Activated naive CD4-positive, alpha-beta T cell treated with anti-CD3 and anti-CD28 coated beads, Interleukin-2, amount 50 U/mL, for 24 hours (primary cell): ENCODE results near the gene ENTHD1.

Source experiments
- H3K27ac Mint-ChIP-seq: one replicate; pipeline ENCODE4 v1.8.0; 2021; ENCODE audit warnings: mild to moderate bottlenecking, mixed read lengths
- H3K27me3 Mint-ChIP-seq: one replicate; pipeline ENCODE4 v1.8.0; 2021; ENCODE audit warnings: mixed read lengths
- H3K36me3 Mint-ChIP-seq: one replicate; pipeline ENCODE4 v1.8.0; 2021; ENCODE audit warnings: mixed read lengths
- H3K4me1 Mint-ChIP-seq: one replicate; pipeline ENCODE4 v1.8.0; 2021; ENCODE audit warnings: mixed read lengths
- H3K4me3 Mint-ChIP-seq: one replicate; pipeline ENCODE4 v1.8.0; 2021; ENCODE audit warnings: mild to moderate bottlenecking, mixed read lengths
- H3K9me3 Mint-ChIP-seq: one replicate; pipeline ENCODE4 v1.8.0; 2021; ENCODE audit warnings: mixed read lengths

Gene ENTHD1

DNA sequence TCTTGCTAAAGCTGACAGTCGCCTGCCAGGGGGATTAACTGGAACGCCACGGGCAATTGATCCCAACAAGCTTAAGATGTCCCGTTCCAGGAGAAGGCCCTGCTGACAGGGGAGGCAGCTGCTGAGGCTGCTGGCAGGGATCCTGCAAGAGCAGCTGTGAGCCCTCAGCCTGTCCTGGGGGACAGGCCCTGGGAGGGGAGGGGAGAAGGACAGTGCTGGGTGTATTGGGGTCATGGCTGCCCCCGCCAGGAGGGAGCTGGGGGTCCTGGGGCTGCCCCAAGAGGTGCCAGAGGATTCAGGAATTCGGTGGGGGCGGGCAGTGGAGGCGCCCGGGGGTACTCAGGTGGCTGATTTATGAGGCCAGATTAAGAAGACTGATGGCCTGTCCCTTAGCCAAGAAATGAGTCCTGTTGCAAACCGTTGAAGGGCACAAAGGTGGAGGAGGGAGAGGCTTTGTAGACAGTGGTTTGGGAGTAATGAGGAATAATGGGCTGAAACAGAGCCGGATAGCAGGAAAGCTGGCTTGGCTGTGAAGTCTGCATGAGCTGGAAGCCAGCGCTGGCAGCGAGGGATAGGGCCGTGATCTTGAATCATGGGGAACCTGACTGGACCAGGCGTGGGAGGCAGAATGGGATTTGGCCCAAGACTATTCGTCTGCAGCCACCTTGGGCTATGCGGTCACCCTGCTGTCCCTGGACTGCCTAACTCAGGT lies 189.5 kb downstream of the ENTHD1 start:
- no peak overlapping the region for H3K4me3 Mint-ChIP-seq
- no peaks in the 10 kb centered on the region for H3K36me3 Mint-ChIP-seq
- H3K27me3 Mint-ChIP-seq, result no peaks in the 10 kb centered on the region

DNA sequence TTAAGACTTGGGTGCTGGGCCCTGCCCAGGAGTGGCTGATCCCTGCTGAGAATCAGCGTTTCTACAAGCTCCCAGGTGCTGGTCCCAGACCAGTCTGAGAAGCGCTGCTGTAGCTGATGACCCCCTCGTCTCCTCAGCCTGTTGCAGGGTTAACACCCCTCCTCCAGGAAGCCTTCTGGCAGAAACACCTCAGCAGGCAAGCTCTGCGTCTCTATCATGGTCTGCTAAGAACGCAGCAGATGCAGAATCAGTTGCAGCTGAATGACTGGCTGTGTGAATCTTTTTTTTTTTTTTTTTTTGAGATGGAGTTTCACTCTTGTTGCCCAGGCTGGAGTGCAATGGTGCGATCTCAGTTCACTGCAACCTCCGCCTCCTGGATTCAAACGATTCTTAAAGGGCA lies 190.5 kb downstream of the ENTHD1 start:
- Mint-ChIP-seq H3K36me3 (no peaks in the 10 kb centered on the region), H3K9me3 (no peaks in the 10 kb centered on the region), H3K27ac (no peak overlapping the region), H3K4me3 (no peak overlapping the region), H3K27me3 (no peaks in the 10 kb centered on the region), H3K4me1 (no peaks in the 10 kb centered on the region)

More for the DNA sequence above, 189.5 kb downstream of the ENTHD1 start:
- Mint-ChIP-seq H3K4me1 (no peaks in the 10 kb centered on the region), H3K9me3 (no peaks in the 10 kb centered on the region), H3K27ac (no peak overlapping the region)

DNA sequence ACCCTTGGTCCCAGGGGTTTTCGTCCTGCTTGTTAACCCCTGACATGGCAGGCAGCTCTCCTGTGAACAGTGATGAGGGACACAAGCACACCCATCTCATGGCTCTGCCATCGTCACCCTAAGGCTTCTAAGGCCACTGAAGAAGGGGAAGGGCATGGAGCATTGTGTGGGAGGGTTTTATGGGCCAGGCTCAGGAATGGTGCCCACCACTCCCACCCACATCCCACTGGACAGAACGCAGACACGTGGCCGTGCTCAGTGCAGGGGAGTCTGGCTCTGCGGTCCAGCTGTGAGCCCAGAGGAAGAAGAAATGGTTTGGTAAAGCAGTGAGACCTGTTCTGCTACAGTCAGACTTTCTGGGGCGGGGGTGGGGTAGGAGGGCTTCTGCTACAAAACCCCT lies 193.0 kb downstream of the ENTHD1 start:
- Mint-ChIP-seq H3K9me3 (no peaks in the 10 kb centered on the region), H3K36me3 (no peaks in the 10 kb centered on the region), H3K4me1 (no peaks in the 10 kb centered on the region), H3K27me3 (no peaks in the 10 kb centered on the region), H3K4me3 (no peak overlapping the region), H3K27ac (no peak overlapping the region)

DNA sequence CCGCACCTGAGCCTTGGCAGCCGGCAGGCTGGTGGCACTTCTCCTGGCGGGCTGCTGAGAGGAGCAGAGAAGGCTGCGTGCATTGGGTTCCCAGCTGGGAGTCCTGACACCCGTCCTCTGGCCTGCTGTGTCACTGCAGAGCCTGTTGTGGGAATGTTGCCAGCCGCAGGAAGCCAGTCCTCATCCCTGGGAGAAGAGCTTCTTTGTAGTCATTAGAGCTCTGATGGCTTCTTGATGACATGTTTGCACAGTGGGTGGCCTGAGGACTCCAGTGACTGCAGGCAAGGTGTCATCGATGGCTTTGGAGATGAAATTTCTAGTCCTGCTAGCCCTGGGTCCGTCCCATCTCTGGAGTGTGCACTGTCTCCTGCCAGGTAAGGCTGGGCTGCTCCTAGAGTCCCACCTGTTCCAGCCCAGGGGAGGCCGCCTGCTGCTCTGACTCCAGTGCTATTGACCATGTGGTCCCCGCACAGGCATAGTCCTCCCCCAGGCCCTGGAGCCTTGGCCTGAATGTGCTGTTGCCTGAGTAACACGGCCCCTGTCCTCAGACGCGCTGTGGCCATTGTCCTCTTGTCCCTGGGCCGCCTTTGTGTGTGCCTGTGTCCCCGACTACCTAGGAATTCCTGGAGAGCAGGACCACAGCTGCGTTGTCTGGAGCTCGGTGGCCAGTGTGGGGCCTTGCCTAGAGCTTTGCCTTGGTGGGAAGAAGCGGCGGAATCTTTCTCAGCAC lies 193.8 kb downstream of the ENTHD1 start:
- H3K9me3 Mint-ChIP-seq, result no peaks in the 10 kb centered on the region
- no peaks in the 10 kb centered on the region for H3K36me3 Mint-ChIP-seq
- H3K4me1 Mint-ChIP-seq, result no peaks in the 10 kb centered on the region
- no peaks in the 10 kb centered on the region for H3K27me3 Mint-ChIP-seq
- no peak overlapping the region for H3K27ac Mint-ChIP-seq
- no peak overlapping the region for H3K4me3 Mint-ChIP-seq

DNA sequence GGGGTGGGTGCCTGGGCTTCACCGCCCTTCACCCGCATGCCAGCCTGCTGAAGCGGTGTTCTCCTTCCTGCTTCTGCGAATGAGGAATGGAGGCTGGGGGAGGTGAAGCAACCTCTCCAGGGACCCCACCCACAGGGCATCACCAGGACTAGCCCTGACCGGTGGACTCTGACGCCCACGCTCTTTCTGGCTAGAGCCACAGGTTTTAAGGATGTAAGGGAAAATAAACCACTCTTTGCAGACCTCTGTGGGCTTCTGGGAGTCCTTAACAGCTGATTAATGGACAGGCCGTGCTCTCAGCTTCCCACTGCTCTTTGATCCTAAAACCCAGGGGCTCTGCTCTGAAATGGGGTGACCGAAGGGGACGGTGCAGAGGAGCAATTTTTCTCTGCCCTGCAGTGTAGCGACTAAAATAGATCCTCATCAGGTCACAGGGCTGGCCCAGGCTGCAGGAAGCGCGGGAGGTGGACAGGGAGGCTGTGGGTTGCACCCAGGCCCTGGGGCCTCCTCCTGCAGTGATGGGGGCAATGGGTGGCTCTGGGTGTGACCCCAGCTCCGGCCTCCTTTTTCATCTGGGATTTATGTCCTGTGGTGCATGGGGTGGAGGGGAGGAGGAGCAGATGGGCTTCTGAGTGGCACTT lies 195.7 kb downstream of the ENTHD1 start:
- no peak overlapping the region for H3K4me3 Mint-ChIP-seq
- no peaks in the 10 kb centered on the region for H3K36me3 Mint-ChIP-seq
- no peaks in the 10 kb centered on the region for H3K9me3 Mint-ChIP-seq

DNA sequence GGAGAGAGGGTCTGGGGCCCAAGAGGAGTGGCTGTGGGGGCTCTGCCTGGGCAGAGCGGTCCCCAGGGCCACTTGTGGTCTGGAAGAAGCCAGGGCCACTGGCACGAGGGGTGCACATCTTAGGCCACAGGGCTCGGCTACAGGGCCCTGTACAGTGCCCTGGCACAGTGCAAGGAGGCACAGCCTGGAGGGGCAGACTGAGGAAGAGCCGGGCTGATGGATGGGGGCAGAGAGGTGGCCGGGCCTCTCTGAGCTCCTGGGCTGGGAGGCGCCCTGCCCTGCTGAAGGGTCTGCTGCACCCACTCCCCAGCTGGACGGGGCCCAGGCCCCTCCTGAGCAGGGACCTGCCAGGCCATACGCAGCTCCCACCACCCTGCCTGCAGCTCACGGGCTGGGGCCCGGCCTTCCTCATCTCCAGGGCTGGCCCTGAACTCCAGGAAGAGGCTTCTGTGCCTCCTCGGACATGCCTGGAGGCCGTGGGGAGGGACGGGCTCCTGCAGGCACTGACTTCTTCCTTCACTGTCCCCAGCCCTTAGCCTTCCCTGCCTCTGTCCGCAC lies 199.5 kb downstream of the ENTHD1 start:
- H3K4me1 Mint-ChIP-seq, result no peaks in the 10 kb centered on the region
- no peak overlapping the region for H3K27ac Mint-ChIP-seq
- H3K9me3 Mint-ChIP-seq, result no peaks in the 10 kb centered on the region
- no peak overlapping the region for H3K4me3 Mint-ChIP-seq
- H3K27me3 Mint-ChIP-seq, result no peaks in the 10 kb centered on the region
- no peaks in the 10 kb centered on the region for H3K36me3 Mint-ChIP-seq

More for the DNA sequence above, 195.7 kb downstream of the ENTHD1 start:
- Mint-ChIP-seq H3K27me3 (no peaks in the 10 kb centered on the region), H3K4me1 (no peaks in the 10 kb centered on the region), H3K27ac (no peak overlapping the region)
